Osteocyte (in vitro differentiated cells): ENCODE measurements around the gene NUCB1. TPM values are rescaled to one million over a fixed set of nuclear protein-coding genes. Genes with fewer than 3 reads are reported as not detected.
"Not testable (repeated sequence)": the region's sequence is repeated elsewhere in the genome, so short reads cannot be mapped to it uniquely, and the experiment has no call there.

Experiments
- DNase-seq: peaks from one replicate; pipeline ENCODE4 v3.0.0; 2021; ENCODE audit warnings: mixed read lengths; ENCODE audit not compliant: unreplicated experiment; ENCODE audit errors: extremely low spot score
- H3K27ac Mint-ChIP-seq: one replicate; pipeline ENCODE4 v1.8.0; 2021; ENCODE audit warnings: mild to moderate bottlenecking, mixed read lengths; ENCODE audit not compliant: unreplicated experiment
- H3K27me3 Mint-ChIP-seq: one replicate; pipeline ENCODE4 v1.8.0; 2021; ENCODE audit warnings: mixed read lengths; ENCODE audit not compliant: unreplicated experiment
- H3K36me3 Mint-ChIP-seq: one replicate; pipeline ENCODE4 v1.8.0; 2021; ENCODE audit warnings: mixed read lengths; ENCODE audit not compliant: unreplicated experiment
- H3K4me1 Mint-ChIP-seq: one replicate; pipeline ENCODE4 v1.8.0; 2021; ENCODE audit warnings: mixed read lengths; ENCODE audit not compliant: unreplicated experiment
- H3K4me3 Mint-ChIP-seq: one replicate; pipeline ENCODE4 v1.8.0; 2021; ENCODE audit warnings: mild to moderate bottlenecking, moderate library complexity, mixed read lengths; ENCODE audit not compliant: unreplicated experiment
- H3K9me3 Mint-ChIP-seq: one replicate; pipeline ENCODE4 v1.8.0; 2021; ENCODE audit warnings: mixed read lengths; ENCODE audit not compliant: unreplicated experiment
- total RNA-seq: library from RNA; stranded (reverse); gene quantifications from 2 replicates; pipeline ENCODE4 v1.2.1, GENCODE V29; 2021
- TF ChIP-seq, protein P1 (sequence below): fragments of 200-600 bp; sonication (generic); IDR thresholded peaks from 2 replicates; pipeline ENCODE4 v1.5.0; 2021; ENCODE audit warnings: antibody characterized with exemption, mild to moderate bottlenecking, moderate library complexity

Gene NUCB1
- total RNA-seq, 1 donor from 2014 or later, result 260 TPM

- no peaks in the 10 kb centered on the region for H3K4me1 Mint-ChIP-seq
- TF ChIP-seq, protein P1, sequence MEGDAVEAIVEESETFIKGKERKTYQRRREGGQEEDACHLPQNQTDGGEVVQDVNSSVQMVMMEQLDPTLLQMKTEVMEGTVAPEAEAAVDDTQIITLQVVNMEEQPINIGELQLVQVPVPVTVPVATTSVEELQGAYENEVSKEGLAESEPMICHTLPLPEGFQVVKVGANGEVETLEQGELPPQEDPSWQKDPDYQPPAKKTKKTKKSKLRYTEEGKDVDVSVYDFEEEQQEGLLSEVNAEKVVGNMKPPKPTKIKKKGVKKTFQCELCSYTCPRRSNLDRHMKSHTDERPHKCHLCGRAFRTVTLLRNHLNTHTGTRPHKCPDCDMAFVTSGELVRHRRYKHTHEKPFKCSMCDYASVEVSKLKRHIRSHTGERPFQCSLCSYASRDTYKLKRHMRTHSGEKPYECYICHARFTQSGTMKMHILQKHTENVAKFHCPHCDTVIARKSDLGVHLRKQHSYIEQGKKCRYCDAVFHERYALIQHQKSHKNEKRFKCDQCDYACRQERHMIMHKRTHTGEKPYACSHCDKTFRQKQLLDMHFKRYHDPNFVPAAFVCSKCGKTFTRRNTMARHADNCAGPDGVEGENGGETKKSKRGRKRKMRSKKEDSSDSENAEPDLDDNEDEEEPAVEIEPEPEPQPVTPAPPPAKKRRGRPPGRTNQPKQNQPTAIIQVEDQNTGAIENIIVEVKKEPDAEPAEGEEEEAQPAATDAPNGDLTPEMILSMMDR, result no peak
- DNase-seq, result no peak
- peaks cover 39% of the 10 kb centered on the region for H3K36me3 Mint-ChIP-seq
- no peak overlapping the region for H3K4me3 Mint-ChIP-seq
- H3K27ac Mint-ChIP-seq, result no peak overlapping the region
- H3K27me3 Mint-ChIP-seq, result no peaks in the 10 kb centered on the region
- H3K9me3 Mint-ChIP-seq, result no peaks in the 10 kb centered on the region
Measured at GRCh38 chr19:48913114-48913889, 13.2 kb downstream of the NUCB1 start.

- no peak for DNase-seq
- Mint-ChIP-seq H3K9me3 (no peaks in the 10 kb centered on the region), H3K36me3 (peaks cover 45% of the 10 kb centered on the region), H3K27me3 (no peaks in the 10 kb centered on the region), H3K27ac (no peak overlapping the region), H3K4me3 (no peak overlapping the region), H3K4me1 (no peaks in the 10 kb centered on the region)
- TF ChIP-seq, protein P1, result no peak
Measured at GRCh38 chr19:48914181-48914580, 14.1 kb downstream of the NUCB1 start.

DNA sequence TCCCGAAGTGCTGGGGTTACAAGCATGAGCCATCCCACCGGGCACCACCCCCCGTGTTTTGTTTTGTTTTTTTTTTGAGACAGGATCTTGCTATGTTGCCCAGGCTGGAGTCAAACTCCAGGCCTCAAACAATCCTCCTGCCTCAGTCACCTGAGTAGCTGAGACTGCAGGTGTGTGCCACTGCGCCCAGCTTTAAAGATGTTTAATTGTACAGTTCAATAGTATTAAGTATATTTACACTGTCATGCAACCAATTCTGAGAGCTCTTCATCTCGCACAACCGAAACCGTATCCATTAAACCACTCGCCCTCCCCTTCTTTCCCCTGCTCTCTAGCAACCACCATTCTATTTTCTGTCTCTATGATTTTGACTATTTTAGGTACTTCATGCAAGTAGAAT is 15.6 kb downstream of the NUCB1 start:
- H3K4me3 Mint-ChIP-seq, result no peak overlapping the region
- no peak overlapping the region for H3K27ac Mint-ChIP-seq
- TF ChIP-seq, protein P1, result no peak
- no peaks in the 10 kb centered on the region for H3K27me3 Mint-ChIP-seq
- peaks cover 39% of the 10 kb centered on the region for H3K36me3 Mint-ChIP-seq
- no peaks in the 10 kb centered on the region for H3K9me3 Mint-ChIP-seq
- no peak for DNase-seq
- no peaks in the 10 kb centered on the region for H3K4me1 Mint-ChIP-seq

DNA sequence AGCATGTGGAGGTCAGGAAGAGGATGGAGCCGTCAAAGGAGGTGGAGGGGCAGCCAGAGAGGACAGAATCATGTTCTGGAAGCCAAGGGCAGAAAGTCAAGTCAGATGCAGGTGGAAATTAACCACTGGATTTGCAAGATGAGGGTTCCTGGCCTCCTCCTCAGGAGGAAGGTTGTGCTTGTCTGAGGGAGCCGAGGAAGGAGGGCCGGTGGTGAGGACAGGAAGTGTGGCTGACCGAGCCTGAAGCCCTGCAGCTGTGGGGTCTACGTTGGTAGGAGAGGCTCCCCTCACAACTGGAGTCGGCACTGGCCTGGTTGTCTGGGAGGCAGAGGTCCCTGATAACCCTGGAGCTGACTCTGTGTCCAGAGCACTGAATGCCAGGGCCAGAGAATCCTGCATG is 18.0 kb downstream of the NUCB1 start:
- no peaks in the 10 kb centered on the region for H3K4me1 Mint-ChIP-seq
- peaks cover 31% of the 10 kb centered on the region for H3K36me3 Mint-ChIP-seq

GRCh38 chr19:48918801-48919247 is 18.7 kb downstream of the NUCB1 start:
- TF ChIP-seq, protein P1, result no peak
- Mint-ChIP-seq H3K4me1 (no peaks in the 10 kb centered on the region), H3K4me3 (no peak overlapping the region), H3K9me3 (no peaks in the 10 kb centered on the region), H3K27me3 (no peaks in the 10 kb centered on the region), H3K36me3 (peaks cover 31% of the 10 kb centered on the region), H3K27ac (no peak overlapping the region)
- DNase-seq, result no peak

More for the DNA sequence above, 18.0 kb downstream of the NUCB1 start:
- TF ChIP-seq, protein P1, result no peak
- Mint-ChIP-seq H3K27me3 (no peaks in the 10 kb centered on the region), H3K9me3 (no peaks in the 10 kb centered on the region), H3K27ac (no peak overlapping the region), H3K4me3 (no peak overlapping the region)
- no peak for DNase-seq

DNA sequence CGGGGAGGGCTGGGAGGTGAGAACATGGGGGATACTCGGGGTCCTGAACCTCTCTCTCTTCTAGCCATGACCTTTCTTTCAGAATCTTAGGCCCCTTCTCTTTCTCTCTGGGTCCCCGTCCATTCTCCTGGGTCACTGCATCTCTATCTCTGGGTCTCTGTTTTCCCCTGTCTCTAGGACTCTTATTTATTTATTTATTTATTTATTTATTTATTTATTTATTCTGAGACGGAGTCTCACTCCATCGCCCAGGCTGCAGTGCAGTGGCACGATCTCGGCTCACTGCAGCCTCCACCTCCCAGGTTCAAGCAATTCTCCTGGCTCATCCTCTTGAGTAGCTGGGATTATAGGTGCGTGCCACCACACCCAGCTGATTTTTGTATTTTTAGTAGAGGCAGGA is 19.2 kb downstream of the NUCB1 start:
- not testable (repeated sequence) for H3K9me3 Mint-ChIP-seq, H3K27ac Mint-ChIP-seq, DNase-seq, H3K27me3 Mint-ChIP-seq, H3K4me1 Mint-ChIP-seq, H3K4me3 Mint-ChIP-seq
- H3K36me3 Mint-ChIP-seq, result peaks cover 29% of the 10 kb centered on the region
